Panc1 (cell line): Measurements from ENCODE around the gene ZNF74. TPM values are rescaled to one million over a fixed set of nuclear protein-coding genes. Genes with fewer than 3 reads are reported as not detected.

ENCODE experiments used
- ATAC-seq: fragments of 200-7000 bp; cut with Tn5 transposase; 2 replicates; pipeline ENCODE4 v1.9.1; 2020; ENCODE audit warnings: mild to moderate bottlenecking, moderate library complexity
- BruUV-seq: library from RNA; stranded (reverse); fragments of 400-500 nt; replicated peaks from 2 replicates; lab custom pipeline; 2021; lab: Mats Ljungman, UMichigan
- CTCF ChIA-PET: fragments of 300-600 bp; sonication (Branson Sonifier 250); formaldehyde crosslinking; loops from one replicate; lab custom pipeline; 2022; ENCODE audit warnings: antibody characterized with exemption; lab: Charles Lee
- POLR2A ChIA-PET: fragments of 300-600 bp; sonication (Branson Sonifier 250); formaldehyde crosslinking; loops from one replicate; lab custom pipeline; 2022; ENCODE audit warnings: antibody characterized with exemption; lab: Charles Lee
- DNase-seq: peaks from one replicate; pipeline ENCODE4 v3.0.0-alpha.2; 2010; ENCODE audit warnings: low read depth, low spot score
- H3K27ac ChIP-seq: 2 replicates; pipeline ENCODE4 v1.5.1; 2011; ENCODE audit warnings: mild to moderate bottlenecking, low read length, inconsistent platforms
- H3K27me3 ChIP-seq: fragments of 200-500 bp; sonication (Bioruptor generic); 2 replicates; pipeline ENCODE4 v1.6.0; 2014; ENCODE audit warnings: low read length, inconsistent platforms; ENCODE audit not compliant: control insufficient read depth, insufficient read depth
- H3K36me3 ChIP-seq: fragments of 200-500 bp; sonication (Bioruptor generic); 2 replicates; pipeline ENCODE4 v1.5.1; 2014; ENCODE audit warnings: inconsistent platforms, mild to moderate bottlenecking, low read length, moderate library complexity; ENCODE audit not compliant: control insufficient read depth, insufficient read depth
- H3K4me1 ChIP-seq: 2 replicates; pipeline ENCODE4 v1.5.1; 2011; ENCODE audit warnings: inconsistent platforms, mild to moderate bottlenecking, low read length, moderate library complexity; ENCODE audit not compliant: control insufficient read depth, insufficient read depth
- H3K4me3 ChIP-seq, 2 experiments: 2 replicates each; pipeline ENCODE4 v1.5.1; 2011 to 2012; ENCODE audit warnings: low read depth in 2 of 2, low read length in 2 of 2, mild to moderate bottlenecking in 2 of 2, inconsistent platforms in 1 of 2, moderate library complexity in 1 of 2
- H3K9me3 ChIP-seq: fragments of 200-500 bp; sonication (Bioruptor generic); 2 replicates; pipeline ENCODE4 v1.5.1; 2014; ENCODE audit warnings: low read depth, mild to moderate bottlenecking, inconsistent platforms, low read length, moderate library complexity; ENCODE audit not compliant: control insufficient read depth, insufficient read depth
- CTCF ChIP-seq: fragments of 450-650 bp; IDR thresholded peaks from 2 replicates; pipeline ENCODE4 v1.5.1; 2017; ENCODE audit warnings: mild to moderate bottlenecking
- POLR2AphosphoS5 ChIP-seq: IDR thresholded peaks from 2 replicates; pipeline ENCODE4 v1.6.1; 2012; ENCODE audit warnings: mild to moderate bottlenecking, low read depth, low read length, moderate library complexity
- REST ChIP-seq, 2 experiments: IDR thresholded peaks; 2 replicates each; pipeline ENCODE4 v1.6.1; 2011 to 2012; ENCODE audit warnings: low read depth in 2 of 2, control low read depth in 1 of 2, low read length in 1 of 2, mild to moderate bottlenecking in 1 of 2, moderate library complexity in 1 of 2; ENCODE audit not compliant: insufficient read depth in 1 of 2
- SIN3A ChIP-seq: IDR thresholded peaks from 2 replicates; pipeline ENCODE4 v1.6.1; 2012; ENCODE audit warnings: low read depth, mild to moderate bottlenecking, low read length, moderate library complexity, borderline replicate concordance; ENCODE audit not compliant: insufficient read depth
- TCF7L2 ChIP-seq: IDR thresholded peaks from 2 replicates; pipeline ENCODE4 v1.6.1; 2011; ENCODE audit warnings: mild to moderate bottlenecking, low read depth, low read length, inconsistent platforms
- in situ Hi-C: cut with HindIII; loops from 2 replicates; pipeline ENCODE4 v1.10.0; 2016; ENCODE audit warnings: low sequenced_read_pairs, low pct_unique_long_range_greater_than_20kb
- intact Hi-C: fragments of 100-400 bp; cut with micrococcal nuclease; formaldehyde crosslinking; loops from one replicate; pipeline ENCODE4 v1.10.0; 2022; ENCODE audit not compliant: unreplicated experiment
- total RNA-seq: library from RNA; stranded (reverse); gene quantifications from one replicate; pipeline ENCODE4 v1.2.1, GENCODE V29; 2021; ENCODE audit not compliant: unreplicated experiment

Gene ZNF74
- total RNA-seq, 1 experiment from 2014 or later: 13.2 TPM

GRCh38 chr22:20388200-20388599 lies 5.8 kb upstream of the ZNF74 start:
- Histone ChIP-seq H3K4me1 (no peaks in the 10 kb centered on the region), H3K27me3 (no peaks in the 10 kb centered on the region), H3K9me3 (no peaks in the 10 kb centered on the region), H3K4me3 (no peak overlapping the region), H3K36me3 (no peaks in the 10 kb centered on the region), H3K27ac (no peak overlapping the region)
- TF ChIP-seq TCF7L2: no peak
- TF ChIP-seq POLR2AphosphoS5: no peak
- no peak for TF ChIP-seq REST (IDR thresholded peaks at IDR 0.05; ENCODE audit: insufficient read depth in 1 of 2, low read depth in 2 of 2, low read length in 1 of 2)
- no peak for TF ChIP-seq SIN3A
- TF ChIP-seq CTCF: no peak
- BruUV-seq: no TSS peak
- intact Hi-C loops (no loop called here), in situ Hi-C loops (no loop called here)
- ChIA-PET CTCF (no interaction called here), POLR2A (no interaction called here)
- DNase-seq: no peak
- no peak for ATAC-seq

- no peaks in the 10 kb centered on the region for H3K9me3 ChIP-seq
- in situ Hi-C loops: no loop called here
- ChIA-PET POLR2A (interaction anchor here (0.6 kb wide), 1 partner anchor 113 kb away, joined by 3 read pairs; no protein-coding TSS in a partner anchor), CTCF (no interaction called here)
- no peaks in the 10 kb centered on the region for H3K4me1 ChIP-seq
- no peak overlapping the region for H3K4me3 ChIP-seq
- no peak for ATAC-seq
- H3K27me3 ChIP-seq: no peaks in the 10 kb centered on the region
- DNase-seq: no peak
- TF ChIP-seq POLR2AphosphoS5 (no peak), TCF7L2 (no peak), CTCF (no peak), REST (IDR thresholded peaks at IDR 0.05; ENCODE audit: insufficient read depth in 1 of 2, low read depth in 2 of 2, low read length in 1 of 2) (no peak), SIN3A (no peak)
- H3K36me3 ChIP-seq: no peaks in the 10 kb centered on the region; the same call in 1 of the 2 replicates
- no TSS peak for BruUV-seq
- no peak overlapping the region for H3K27ac ChIP-seq
- intact Hi-C loops: no loop called here
Measured at GRCh38 chr22:20389288-20389687, 4.7 kb upstream of the ZNF74 start.
